HG03521 (cell line): ENCODE data around the gene SSX2IP.
"Not testable (repeated sequence)": the region's sequence is repeated elsewhere in the genome, so short reads cannot be mapped to it uniquely, and the experiment has no call there.

Source experiments
- ATAC-seq: cut with Tn5 transposase; IDR thresholded peaks from one replicate; pipeline ENCODE4 v1.9.1; 2021; ENCODE audit warnings: mild to moderate bottlenecking, moderate library complexity; ENCODE audit not compliant: unreplicated experiment

Gene SSX2IP

GRCh38 chr1:84690397-84691121 is at the start of gene SSX2IP:
TSS of gene SSX2IP (minus strand) at chr1:84690461. CDS start at chr1:84671219, 19,242 bp downstream.
- peak; percentile 94 for ATAC-seq

GRCh38 chr1:84738237-84738636 is 48.0 kb upstream of the SSX2IP start:
- no peak for ATAC-seq

- ATAC-seq: no peak
These were observed 47.3 kb upstream of the SSX2IP start for GRCh38 chr1:84737590-84737989.

GRCh38 chr1:84736944-84737343 is 46.7 kb upstream of the SSX2IP start:
- ATAC-seq: no peak

GRCh38 chr1:84736445-84736844 is 46.2 kb upstream of the SSX2IP start:
- no peak for ATAC-seq

- no peak for ATAC-seq
These were observed 45.2 kb upstream of the SSX2IP start for GRCh38 chr1:84735483-84735882.

GRCh38 chr1:84732520-84732919 is 42.3 kb upstream of the SSX2IP start:
- ATAC-seq: no peak

- ATAC-seq: no peak
These were observed 41.3 kb upstream of the SSX2IP start for GRCh38 chr1:84731519-84731918.

- not testable (repeated sequence) for ATAC-seq
These were observed 37.5 kb upstream of the SSX2IP start for GRCh38 chr1:84727711-84728110.

GRCh38 chr1:84726593-84727499 is 36.6 kb upstream of the SSX2IP start:
- no peak for ATAC-seq

GRCh38 chr1:84724128-84724860 is 34.0 kb upstream of the SSX2IP start:
- ATAC-seq: no peak

- no peak for ATAC-seq
These were observed 32.5 kb upstream of the SSX2IP start for GRCh38 chr1:84722794-84723193.

- ATAC-seq: not testable (repeated sequence)
These were observed 31.6 kb upstream of the SSX2IP start for GRCh38 chr1:84721872-84722271.

GRCh38 chr1:84721152-84721551 is 30.9 kb upstream of the SSX2IP start:
- ATAC-seq: no peak

- ATAC-seq: no peak
These were observed 30.0 kb upstream of the SSX2IP start for GRCh38 chr1:84720221-84720780.

- no peak for ATAC-seq
These were observed 29.4 kb upstream of the SSX2IP start for GRCh38 chr1:84719543-84720217.

GRCh38 chr1:84715342-84716019 is 25.2 kb upstream of the SSX2IP start:
- ATAC-seq: no peak

GRCh38 chr1:84712276-84712874 is 22.1 kb upstream of the SSX2IP start:
- no peak for ATAC-seq

GRCh38 chr1:84711869-84712268 is 21.6 kb upstream of the SSX2IP start:
- no peak for ATAC-seq
